ENCODE data around the gene CBX8.

CBX8 gene

GRCh38 chr17:79835470-79835899 is 38.6 kb upstream of the CBX8 start:
- DNase-seq (ENCODE audit: low read depth in 2 of 2) = no peak

- no peak for DNase-seq (ENCODE audit: low read depth in 2 of 2)
Measured at GRCh38 chr17:79834565-79835469, 37.9 kb upstream of the CBX8 start.

GRCh38 chr17:79833744-79834564 is 37.1 kb upstream of the CBX8 start:
- no peak for DNase-seq (ENCODE audit: low read depth in 2 of 2)

GRCh38 chr17:79833110-79833450 is 36.2 kb upstream of the CBX8 start:
- DNase-seq (ENCODE audit: low read depth in 2 of 2) = no peak

GRCh38 chr17:79832218-79833109 is 35.6 kb upstream of the CBX8 start:
- no peak for DNase-seq (ENCODE audit: low read depth in 2 of 2)

- no peak for DNase-seq (ENCODE audit: low read depth in 2 of 2)
Measured at GRCh38 chr17:79831265-79832217, 34.7 kb upstream of the CBX8 start.

- no peak for DNase-seq (ENCODE audit: low read depth in 2 of 2)
Measured at GRCh38 chr17:79830763-79831264, 33.9 kb upstream of the CBX8 start.

GRCh38 chr17:79830303-79830702 is 33.4 kb upstream of the CBX8 start:
- DNase-seq (ENCODE audit: low read depth in 2 of 2) = no peak

- DNase-seq (ENCODE audit: low read depth in 2 of 2) = no peak
Measured at GRCh38 chr17:79829457-79829856, 32.6 kb upstream of the CBX8 start.

GRCh38 chr17:79829004-79829403 is 32.1 kb upstream of the CBX8 start:
- DNase-seq (ENCODE audit: low read depth in 2 of 2) = no peak

GRCh38 chr17:79826841-79827578 is 30.1 kb upstream of the CBX8 start:
- DNase-seq (ENCODE audit: low read depth in 2 of 2) = no peak

- DNase-seq (ENCODE audit: low read depth in 2 of 2) = no peak
Measured at GRCh38 chr17:79826204-79826680, 29.4 kb upstream of the CBX8 start.

GRCh38 chr17:79825580-79825921 is 28.7 kb upstream of the CBX8 start:
- no peak for DNase-seq (ENCODE audit: low read depth in 2 of 2)

GRCh38 chr17:79824893-79825579 is 28.2 kb upstream of the CBX8 start:
- DNase-seq (ENCODE audit: low read depth in 2 of 2) = no peak

- DNase-seq (ENCODE audit: low read depth in 2 of 2) = no peak
Measured at GRCh38 chr17:79824234-79824633, 27.4 kb upstream of the CBX8 start.

GRCh38 chr17:79822583-79823124 is 25.8 kb upstream of the CBX8 start:
- no peak for DNase-seq (ENCODE audit: low read depth in 2 of 2)

- DNase-seq (ENCODE audit: low read depth in 2 of 2) = no peak
Measured at GRCh38 chr17:79821331-79822095, 24.6 kb upstream of the CBX8 start.

- DNase-seq (ENCODE audit: low read depth in 2 of 2) = no peak
Measured at GRCh38 chr17:79820959-79821330, 24.1 kb upstream of the CBX8 start.
